K562 (cell line): Measurements from ENCODE around the gene PROK2.

Source experiments
- CEBPZ ChIP-seq: fragments of 150-350 bp; IDR thresholded peaks from 2 replicates; pipeline ENCODE4 v1.6.1; 2014; ENCODE audit warnings: low read depth, mild to moderate bottlenecking, low read length, borderline replicate concordance
- ELK1 ChIP-seq: sonication (generic); formaldehyde crosslinking; IDR thresholded peaks from 2 replicates; pipeline ENCODE4 v1.8.1; 2022; ENCODE audit warnings: missing genetic modification reagents

- no peak for TF ChIP-seq ELK1 (CRISPR knock-in tag)
- TF ChIP-seq CEBPZ: no peak
These were observed 46.7 kb upstream of the PROK2 start for GRCh38 chr3:71831599-71831998.
